Breast epithelium (tissue), 3 donors: ENCODE results near the gene CD300LF.

Experiments used
- POLR2A ChIP-seq: fragments of 450-650 bp; IDR thresholded peaks from one replicate; pipeline ENCODE4 v1.6.1; 2016; ENCODE audit warnings: antibody characterized with exemption, mild to moderate bottlenecking, moderate library complexity
- POLR2AphosphoS5 ChIP-seq, 3 donors: sonication (generic); formaldehyde crosslinking; IDR thresholded peaks; one replicate each; pipeline ENCODE4 v1.6.1; 2017; ENCODE audit warnings: antibody characterized with exemption in 3 of 3
- TF ChIP-seq, protein P1 (sequence below), 3 donors: fragments of 450-650 bp; IDR thresholded peaks; one replicate each; pipeline ENCODE4 v1.5.1; 2016 to 2017; ENCODE audit warnings: antibody characterized with exemption in 3 of 3, mild to moderate bottlenecking in 3 of 3, moderate library complexity in 3 of 3

DNA sequence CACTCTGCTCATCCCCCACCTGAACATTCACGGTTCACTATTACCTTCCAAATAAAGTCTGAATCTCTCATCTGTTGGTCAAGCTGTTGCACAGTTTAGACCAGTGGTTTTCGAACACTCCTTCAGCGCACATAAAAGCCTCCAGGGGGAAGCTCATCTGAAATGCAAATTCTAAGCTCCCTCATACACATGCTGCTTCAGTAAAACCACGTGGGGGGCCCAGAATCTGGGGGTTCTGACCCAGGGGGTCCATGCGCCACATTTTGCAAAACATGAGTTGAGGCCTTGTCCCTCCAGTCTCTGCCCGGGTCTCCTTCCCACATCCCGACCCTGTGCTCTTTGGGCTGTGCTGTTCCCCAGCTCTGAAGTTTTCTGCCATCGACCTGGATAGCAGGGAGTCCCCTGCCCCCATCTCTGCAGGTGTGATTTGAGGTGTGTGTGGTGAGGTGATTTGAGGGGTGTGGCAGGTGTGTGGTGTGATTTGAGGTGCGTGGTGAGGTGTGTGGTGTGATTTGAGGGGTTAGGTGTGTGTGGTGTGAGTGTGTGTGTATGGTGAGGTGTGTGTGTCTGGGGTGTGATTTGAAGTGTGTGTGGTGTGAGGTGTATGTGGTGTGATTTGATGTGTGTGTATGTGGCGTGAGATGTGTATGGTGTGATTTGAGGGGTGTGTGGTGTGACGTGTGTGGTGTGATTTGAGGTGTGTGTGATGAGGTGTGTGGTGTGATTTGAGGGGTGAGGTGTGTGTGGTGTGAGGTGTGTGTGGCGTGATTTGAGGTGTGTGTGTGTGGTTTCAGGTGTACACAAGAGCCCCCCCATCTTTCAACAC, 19.5 kb upstream of the CD300LF start:
- no peak for TF ChIP-seq POLR2AphosphoS5 (IDR thresholded peaks at IDR 0.05)
- no peak for TF ChIP-seq POLR2A
- TF ChIP-seq, protein P1, sequence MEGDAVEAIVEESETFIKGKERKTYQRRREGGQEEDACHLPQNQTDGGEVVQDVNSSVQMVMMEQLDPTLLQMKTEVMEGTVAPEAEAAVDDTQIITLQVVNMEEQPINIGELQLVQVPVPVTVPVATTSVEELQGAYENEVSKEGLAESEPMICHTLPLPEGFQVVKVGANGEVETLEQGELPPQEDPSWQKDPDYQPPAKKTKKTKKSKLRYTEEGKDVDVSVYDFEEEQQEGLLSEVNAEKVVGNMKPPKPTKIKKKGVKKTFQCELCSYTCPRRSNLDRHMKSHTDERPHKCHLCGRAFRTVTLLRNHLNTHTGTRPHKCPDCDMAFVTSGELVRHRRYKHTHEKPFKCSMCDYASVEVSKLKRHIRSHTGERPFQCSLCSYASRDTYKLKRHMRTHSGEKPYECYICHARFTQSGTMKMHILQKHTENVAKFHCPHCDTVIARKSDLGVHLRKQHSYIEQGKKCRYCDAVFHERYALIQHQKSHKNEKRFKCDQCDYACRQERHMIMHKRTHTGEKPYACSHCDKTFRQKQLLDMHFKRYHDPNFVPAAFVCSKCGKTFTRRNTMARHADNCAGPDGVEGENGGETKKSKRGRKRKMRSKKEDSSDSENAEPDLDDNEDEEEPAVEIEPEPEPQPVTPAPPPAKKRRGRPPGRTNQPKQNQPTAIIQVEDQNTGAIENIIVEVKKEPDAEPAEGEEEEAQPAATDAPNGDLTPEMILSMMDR (IDR thresholded peaks at IDR 0.05), result no peak
